Fibroblast of skin of right biceps (primary cell): ENCODE measurements around the gene CHIA.
"Not testable (repeated sequence)": the region's sequence is repeated elsewhere in the genome, so short reads cannot be mapped to it uniquely, and the experiment has no call there.

ENCODE experiments used
- DNase-seq: peaks from one replicate; pipeline ENCODE4 v3.0.0-alpha.2; 2013

CHIA gene

GRCh38 chr1:111286912-111287311 is 3.7 kb upstream of the CHIA start:
- DNase-seq = no peak

- no peak for DNase-seq
Measured at GRCh38 chr1:111289371-111289770, 1.3 kb upstream of the CHIA start.

GRCh38 chr1:111290104-111290503 is 547 bp upstream of the CHIA start:
- DNase-seq = no peak

- no peak for DNase-seq
Measured at GRCh38 chr1:111294390-111294789, 3.7 kb downstream of the CHIA start.

- DNase-seq = no peak
Measured at GRCh38 chr1:111302374-111302773, 11.7 kb downstream of the CHIA start.

- DNase-seq = no peak
Measured at GRCh38 chr1:111309690-111310089, 19.0 kb downstream of the CHIA start.

- no peak for DNase-seq
Measured at GRCh38 chr1:111318523-111318922, 27.9 kb downstream of the CHIA start.

- DNase-seq = no peak
Measured at GRCh38 chr1:111320066-111320879, 29.6 kb downstream of the CHIA start.

GRCh38 chr1:111323231-111323630 is 32.6 kb downstream of the CHIA start:
- DNase-seq = no peak

GRCh38 chr1:111332190-111332589 is 41.5 kb downstream of the CHIA start:
- no peak for DNase-seq

GRCh38 chr1:111334169-111334568 is 43.5 kb downstream of the CHIA start:
- peak; percentile 2 for DNase-seq

GRCh38 chr1:111335214-111335877 is 44.7 kb downstream of the CHIA start:
- not testable (repeated sequence) for DNase-seq

- DNase-seq = not testable (repeated sequence)
Measured at GRCh38 chr1:111338849-111339248, 48.2 kb downstream of the CHIA start.

GRCh38 chr1:111346089-111346885 is 55.6 kb downstream of the CHIA start:
- DNase-seq = peak; percentile 70

- no peak for DNase-seq
Measured at GRCh38 chr1:111347026-111347425, 56.4 kb downstream of the CHIA start.

GRCh38 chr1:111351700-111352099 is 61.0 kb downstream of the CHIA start:
- no peak for DNase-seq

GRCh38 chr1:111354584-111354983 is 63.9 kb downstream of the CHIA start:
- DNase-seq = no peak

- no peak for DNase-seq
Measured at GRCh38 chr1:111358964-111359363, 68.3 kb downstream of the CHIA start.

GRCh38 chr1:111359376-111359775 is 68.7 kb downstream of the CHIA start:
- no peak for DNase-seq

- not testable (repeated sequence) for DNase-seq
Measured at GRCh38 chr1:111360257-111360656, 69.6 kb downstream of the CHIA start.

- DNase-seq = no peak
Measured at GRCh38 chr1:111361761-111362160, 71.1 kb downstream of the CHIA start.

- DNase-seq = no peak
Measured at GRCh38 chr1:111364690-111365089, 74.0 kb downstream of the CHIA start.

GRCh38 chr1:111366256-111366655 is 75.6 kb downstream of the CHIA start:
- peak; percentile 1 for DNase-seq

- no peak for DNase-seq
Measured at GRCh38 chr1:111369177-111369576, 78.5 kb downstream of the CHIA start.
